Stimulated activated CD4-positive, alpha-beta T cell treated with anti-CD3 and anti-CD28 coated beads, Interleukin-4, amount 100 ng/mL, for 24 hours (primary cell): ENCODE results near the gene TEKT5.
"Not testable (repeated sequence)": the region's sequence is repeated elsewhere in the genome, so short reads cannot be mapped to it uniquely, and the experiment has no call there.

Experiments used
- DNase-seq: peaks from one replicate; pipeline ENCODE4 v3.0.0-alpha.2; 2020

TEKT5 gene

DNA sequence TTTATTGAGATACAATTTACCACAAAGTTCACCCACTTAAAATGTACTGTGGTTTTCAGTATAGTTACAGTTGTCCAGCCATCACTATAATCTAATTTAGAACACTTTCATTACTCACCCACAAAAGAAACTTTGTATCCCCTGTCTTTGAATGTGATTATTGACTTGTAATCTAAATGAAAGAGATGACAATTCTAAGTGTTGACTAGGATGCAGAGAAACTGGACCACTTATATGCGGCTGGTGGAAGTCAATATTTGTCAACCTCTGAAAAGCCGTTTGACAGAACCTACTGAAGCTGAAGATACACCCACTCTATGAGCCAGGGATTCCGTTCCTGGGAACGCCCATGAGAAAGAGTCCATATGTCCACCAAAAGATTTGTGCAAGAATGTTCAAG is 36.8 kb downstream of the TEKT5 start:
- DNase-seq = no peak

DNA sequence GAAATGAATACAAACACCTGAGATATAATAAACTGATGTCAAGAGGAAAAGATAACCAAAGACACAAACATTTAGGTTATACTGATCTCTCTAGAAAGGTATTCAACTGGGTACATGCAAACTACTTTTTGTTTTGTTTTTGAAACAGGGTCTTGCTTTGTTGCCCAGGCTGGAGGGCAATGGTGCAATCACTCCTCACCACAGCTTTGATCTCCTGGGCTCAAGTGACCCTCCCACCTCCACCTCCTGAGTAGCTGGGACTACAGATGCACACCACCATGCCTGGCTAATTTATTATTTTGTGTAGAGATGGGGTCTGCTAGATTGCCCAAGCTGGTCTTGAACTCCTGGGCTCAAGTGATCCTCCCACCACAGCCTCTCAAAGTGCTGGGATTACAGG is 38.1 kb downstream of the TEKT5 start:
- DNase-seq = no peak

DNA sequence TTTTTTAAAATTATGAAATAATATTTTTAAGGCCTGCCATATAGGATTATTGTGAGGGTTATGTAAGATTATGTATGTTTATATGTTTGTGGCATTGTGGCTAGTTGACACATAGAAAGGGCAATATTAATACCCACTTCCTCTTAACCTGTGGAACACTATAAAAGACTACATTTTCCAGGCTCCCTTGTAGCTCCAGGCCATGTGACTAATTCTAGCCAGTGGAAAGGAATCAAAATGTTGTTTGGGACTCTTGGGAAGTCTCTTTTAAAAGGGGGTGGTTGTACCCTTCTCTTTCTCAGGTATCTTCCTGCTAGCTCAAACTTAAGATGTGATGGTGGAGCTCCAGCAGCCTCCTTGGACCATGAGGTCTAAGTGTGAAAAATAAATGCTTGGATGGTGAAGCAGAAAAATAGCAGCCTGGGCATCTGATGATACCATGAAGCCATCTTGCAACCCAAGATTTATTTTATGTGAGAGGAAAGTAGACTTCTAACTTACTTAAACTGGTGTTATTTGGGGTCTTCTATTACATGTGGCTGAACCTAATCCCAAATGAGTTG is 39.2 kb downstream of the TEKT5 start:
- DNase-seq = no peak

DNA sequence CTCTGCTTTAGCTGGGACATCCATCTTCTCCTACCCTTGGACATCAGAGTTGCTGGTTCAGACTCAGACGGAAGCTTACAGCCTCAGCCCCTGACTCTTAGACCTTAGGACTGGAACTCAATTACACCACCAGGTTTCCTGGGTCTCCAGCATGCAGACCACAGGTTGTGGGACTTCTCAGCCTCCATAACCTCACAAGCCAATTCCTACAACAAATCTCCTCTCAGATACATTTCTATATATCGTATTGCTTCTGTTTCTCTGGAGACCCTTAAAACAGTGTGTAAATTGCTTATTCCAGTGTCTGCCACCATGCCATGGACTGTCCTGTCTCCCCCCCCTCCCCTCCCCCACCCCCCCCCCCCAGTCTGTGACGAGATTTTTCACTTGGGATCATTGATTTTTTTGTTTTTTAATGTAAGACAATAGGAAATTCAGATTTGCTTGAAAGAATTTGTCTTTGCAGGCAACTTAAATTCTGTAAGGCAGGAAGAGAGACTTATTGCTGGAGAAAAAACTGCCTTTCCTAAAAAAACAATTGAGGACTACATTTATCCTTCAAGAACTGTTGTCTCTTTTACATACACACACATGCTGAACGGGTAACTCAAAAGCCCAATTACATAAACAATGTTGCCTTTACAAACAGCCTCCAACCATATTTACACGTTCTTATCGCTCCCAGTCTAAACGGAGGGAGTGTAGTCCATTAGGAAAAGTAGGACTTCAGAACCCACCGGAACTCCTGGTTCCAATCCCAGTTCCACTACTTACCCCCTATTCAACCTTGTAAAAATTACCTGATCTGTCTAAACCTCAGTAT is 39.9 kb downstream of the TEKT5 start:
- DNase-seq = no peak

DNA sequence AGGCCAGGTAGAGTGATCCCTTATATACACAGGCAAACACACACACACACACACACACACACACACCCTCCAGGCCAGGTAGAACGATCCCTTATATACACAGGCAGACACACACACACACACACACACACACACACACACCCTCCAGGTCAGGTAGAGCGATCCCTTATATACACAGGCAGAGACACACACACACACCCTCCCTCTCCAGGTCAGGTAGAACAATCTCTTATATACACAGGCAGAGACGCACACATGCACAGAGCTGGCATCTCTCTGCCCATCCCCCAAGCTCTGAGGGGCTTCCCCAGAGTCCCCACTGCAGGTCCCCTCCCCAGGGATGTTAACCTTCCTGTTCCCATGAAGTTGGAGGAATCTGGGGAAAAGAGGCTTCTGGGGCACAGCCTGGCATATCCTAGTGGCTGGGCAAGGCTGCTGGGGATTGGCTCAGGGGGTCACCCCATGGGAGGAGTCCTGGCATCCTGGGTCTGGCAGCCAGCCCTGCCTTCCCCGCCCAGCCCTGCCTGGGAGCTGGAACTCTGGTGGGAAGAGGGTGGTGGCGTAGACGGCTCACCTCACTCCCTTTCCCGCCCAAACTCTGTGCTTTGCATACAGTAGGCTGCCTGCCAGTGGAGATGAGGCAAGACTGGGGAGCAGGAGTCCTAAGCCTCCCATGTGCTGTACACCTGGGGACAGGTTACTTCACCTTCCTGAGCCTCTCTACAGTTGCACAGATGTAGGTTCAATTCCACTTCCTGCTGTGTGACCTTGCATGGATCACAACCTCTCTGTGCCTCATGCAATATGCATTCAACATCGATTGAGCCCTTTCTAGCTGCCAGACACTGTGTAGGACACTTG is 41.8 kb downstream of the TEKT5 start:
- no peak for DNase-seq

DNA sequence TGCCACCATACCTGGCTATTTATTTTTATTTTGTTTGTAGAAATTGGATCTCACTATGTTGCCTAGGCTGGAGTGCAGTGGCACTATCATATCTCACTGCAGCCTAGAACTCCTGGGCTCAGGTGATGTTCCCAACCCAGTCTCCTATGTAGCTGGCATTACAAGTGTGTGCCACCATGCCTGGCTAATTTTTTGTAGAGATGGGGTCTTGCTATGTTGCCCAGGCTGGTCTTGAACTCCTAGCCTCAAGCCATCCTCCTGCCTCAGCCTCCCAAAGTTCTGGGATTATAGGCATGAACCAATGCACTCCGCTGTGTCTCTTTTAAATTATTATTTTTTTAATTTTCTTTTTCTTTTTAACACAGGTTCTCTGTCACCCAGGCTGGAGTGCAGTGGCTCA is 45.6 kb downstream of the TEKT5 start:
- not testable (repeated sequence) for DNase-seq

DNA sequence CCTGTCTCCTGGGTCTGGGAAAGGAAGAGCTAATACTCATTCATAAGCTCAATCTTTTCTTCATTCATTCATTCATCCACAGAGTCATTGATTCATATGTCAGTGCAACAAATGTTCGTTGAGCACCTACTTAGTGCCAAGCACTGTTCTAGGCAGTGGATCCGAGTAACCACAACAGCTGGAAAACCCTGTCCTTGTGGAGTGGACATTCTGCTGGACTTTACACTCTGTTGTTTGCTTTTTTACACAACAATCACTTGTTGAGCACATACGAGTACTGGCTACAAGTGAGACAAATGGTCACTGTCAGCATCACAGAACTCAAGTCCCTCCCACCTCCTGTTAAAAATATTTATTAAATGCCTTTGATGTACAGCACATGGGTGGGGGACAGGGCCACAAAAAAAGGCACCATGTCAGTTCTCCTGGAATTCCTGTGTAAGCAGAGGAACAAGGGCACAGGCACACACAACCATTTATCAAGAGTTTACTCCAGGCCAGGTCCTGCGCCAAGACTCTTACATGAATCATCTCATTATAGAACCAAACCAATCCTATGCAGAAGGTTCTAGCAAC is 46.9 kb downstream of the TEKT5 start:
- DNase-seq = no peak

DNA sequence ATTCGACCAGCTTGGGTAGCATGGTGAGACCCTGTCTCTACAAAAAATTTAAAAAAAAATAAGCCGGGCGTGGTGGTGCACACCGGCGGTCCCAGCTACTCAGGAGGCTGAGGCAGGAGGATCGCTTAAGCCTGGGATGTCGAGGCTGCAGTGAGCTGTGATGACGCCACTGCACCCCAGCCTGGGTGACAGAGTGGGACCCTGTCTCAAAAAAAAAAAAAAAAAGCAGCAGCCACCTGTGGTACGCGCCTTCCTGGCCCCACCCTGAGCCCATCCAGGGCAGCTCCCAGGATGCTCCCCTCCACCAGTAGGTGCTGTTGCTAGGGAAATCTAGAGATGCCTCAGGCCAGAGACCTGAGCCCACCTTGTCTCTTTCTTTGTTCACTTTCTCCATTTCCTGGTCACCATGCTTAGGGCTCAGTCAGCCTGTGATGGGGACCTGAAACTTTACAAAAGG is 47.4 kb downstream of the TEKT5 start:
- DNase-seq = no peak

DNA sequence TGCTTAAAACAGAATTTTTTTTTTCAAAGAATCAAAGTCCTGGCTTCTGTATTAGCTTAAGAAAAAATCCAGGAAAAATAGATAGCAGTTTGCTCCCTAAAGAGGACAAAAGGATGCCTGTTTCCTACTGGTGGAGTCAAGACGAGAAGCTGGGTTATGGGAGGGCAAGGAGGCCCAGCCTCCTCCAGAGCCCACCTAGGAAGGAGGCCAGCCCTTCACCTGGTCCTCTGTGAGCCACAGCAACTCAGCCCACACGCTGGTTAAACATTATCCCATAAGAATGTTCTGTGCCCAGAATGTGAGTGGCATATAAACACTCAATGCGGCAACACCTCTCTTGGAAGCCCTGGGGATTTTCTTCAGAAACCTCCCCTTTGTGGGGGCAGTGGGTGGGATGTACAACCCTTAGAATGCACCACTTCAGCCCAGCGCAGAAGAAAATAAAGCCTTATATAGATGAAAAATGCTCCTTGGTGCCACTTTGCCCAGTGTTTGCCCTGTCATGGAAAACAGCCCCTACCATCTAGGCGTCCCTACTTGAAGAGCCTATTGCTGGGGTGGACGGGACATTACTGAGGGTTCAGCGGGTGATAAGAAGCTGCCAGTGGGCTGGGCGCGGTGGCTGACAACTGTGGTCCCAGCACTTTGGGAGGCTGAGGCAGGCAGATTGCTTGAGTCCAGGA is 48.0 kb downstream of the TEKT5 start:
- DNase-seq = no peak

DNA sequence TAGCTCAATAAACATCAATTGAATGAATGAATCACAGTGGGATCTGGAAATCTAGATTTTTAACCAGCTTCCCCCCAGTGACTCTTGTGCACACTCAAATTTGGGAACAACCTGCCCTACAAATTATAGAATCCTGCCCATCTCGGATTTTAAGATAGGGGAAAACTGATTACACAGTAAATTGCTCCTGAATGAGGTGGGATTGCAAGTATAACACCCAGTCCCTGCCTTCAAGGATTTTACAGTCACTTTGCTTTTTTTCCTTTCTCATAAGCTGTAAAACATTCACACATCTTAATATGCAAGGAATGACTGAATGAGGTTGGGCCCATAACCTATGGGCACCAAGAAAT is 48.5 kb downstream of the TEKT5 start:
- DNase-seq = no peak

DNA sequence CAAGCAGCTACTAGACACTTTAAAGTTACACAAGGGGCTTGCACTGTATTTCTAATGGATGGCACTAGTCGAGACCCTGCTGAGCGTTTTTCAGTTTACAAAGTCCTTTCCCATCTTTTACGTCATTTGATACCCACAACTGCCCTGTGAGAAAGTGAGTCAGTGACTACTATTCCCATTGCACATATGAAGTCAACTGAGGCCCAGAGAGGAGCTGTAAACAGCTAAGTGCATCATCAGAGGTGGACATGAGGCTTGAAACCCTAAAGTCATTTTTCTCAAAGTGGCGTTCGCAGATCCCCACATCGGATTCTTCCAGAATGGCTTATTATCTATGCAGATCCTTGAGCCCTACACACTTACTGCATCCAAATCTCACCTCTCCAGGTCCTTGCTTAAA is 50.6 kb downstream of the TEKT5 start:
- DNase-seq = no peak

DNA sequence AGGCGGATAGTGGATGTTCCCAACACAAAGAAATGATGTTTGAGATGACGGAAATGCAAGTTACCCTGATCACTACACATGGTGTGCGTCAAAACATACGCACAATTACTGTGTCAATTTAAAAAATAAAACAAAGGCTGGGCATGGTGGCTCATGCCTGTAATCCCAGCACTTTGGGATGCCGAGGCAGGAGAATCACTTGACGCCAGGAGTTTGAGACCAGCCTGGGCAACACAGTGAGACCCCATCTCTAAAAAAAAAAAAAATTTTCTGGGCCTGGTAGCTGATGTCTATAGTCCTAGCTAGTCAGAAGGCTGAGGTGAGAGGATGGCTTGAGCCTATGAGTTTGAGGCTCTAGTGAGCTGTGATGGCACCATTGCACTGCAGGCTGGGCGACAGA is 51.8 kb downstream of the TEKT5 start:
- DNase-seq = no peak

DNA sequence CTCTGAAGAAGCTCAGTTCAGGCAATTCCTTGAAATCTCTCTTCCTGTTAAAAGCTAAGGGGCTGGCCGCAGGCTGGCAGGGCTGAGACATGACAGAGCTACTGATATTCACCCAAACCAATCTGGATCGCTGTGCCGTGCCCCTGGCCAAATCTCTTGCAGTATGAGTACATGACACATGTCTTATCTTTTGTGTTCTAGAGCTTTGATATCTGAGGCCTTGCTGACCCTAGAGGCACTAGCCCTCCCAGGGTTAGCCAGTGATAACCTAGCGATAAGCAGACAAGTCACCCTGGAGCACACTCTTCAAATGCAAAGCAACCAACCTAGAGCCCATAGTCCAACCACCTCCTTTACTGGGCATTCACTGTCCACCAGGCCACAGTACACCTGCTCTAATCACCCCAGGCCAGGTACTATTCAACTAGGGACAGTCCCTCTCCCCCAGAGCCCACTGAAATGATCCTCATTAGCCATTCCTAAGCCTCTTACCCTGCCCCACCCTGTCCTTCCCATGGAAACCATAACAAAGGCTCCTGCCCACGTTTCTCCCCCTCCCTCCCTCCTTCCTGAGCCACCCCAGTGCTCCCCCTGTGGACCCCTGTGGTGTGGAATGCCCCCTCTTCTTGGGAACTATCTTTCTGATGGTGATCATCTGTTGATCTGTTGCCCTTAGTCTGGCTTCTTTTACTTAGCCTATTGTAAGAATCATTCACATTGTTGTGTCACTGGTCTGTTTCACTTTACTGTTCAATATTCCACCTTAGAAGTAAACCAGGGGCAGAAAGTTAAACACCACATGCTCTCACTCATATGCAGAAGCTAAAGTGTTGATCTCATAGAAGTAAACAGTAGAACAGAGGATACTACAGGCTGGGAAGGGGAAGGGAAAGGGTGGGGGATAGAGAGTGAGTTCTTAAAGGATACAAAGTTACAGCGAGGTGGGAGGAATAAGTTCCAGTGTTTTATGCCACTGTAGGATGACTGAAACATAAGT is 52.5 kb downstream of the TEKT5 start:
- DNase-seq = no peak

DNA sequence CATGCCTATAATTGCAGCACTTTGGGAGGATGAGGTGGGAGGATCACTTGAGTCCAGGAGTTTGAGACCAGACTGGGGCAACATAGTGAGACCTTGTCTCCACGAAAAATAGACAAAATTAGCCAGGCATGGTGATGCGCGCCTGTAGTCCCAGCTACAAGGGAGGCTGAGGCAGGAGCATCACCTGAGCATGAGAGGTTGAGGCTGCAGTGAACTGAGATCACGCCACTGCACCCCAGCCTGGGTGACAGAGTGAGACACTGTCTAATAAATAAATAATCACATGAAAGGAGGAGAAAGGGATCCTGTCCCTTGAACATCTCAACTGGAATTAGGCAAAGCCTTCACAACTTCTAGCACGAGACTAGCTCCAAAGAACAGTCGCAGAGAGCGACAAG is 53.2 kb downstream of the TEKT5 start:
- no peak for DNase-seq

DNA sequence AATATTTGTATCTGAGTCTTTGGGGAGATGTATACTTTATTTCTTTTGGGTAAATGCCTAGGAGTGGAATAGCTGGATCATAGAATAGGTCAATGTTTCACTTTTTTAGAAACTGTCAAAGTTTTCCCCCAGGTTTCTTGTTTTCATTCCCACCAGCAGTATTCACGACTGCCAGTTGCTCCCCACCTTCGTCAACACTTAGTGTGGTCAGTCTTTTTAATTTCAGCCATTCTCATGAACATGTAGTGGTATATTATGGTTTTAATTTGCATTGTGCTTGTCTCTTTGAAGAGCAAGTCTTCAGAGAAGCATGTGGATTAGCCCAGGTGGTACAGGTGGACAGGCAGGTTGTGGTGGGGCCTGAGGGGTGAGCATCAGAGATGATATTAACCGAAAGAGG is 53.8 kb downstream of the TEKT5 start:
- no peak for DNase-seq

DNA sequence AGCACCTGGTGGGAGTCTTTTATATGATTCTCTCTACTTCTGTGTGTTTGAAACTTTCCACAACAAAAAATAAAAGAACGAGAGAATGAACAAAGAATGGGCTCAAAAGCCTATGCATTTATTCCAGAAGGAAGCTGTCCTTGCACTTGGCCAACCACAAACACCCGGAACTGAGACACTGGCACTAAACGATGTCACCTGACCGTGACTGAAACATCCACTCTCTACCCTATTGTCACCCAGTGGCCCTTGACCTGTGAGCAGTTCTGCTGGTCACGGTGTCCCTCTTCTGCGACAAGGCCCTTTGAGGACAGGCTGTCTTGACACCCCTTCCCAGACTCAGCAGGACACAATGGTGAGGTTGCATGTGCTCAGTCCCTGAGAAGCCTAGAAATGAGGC is 56.6 kb downstream of the TEKT5 start:
- DNase-seq = no peak

DNA sequence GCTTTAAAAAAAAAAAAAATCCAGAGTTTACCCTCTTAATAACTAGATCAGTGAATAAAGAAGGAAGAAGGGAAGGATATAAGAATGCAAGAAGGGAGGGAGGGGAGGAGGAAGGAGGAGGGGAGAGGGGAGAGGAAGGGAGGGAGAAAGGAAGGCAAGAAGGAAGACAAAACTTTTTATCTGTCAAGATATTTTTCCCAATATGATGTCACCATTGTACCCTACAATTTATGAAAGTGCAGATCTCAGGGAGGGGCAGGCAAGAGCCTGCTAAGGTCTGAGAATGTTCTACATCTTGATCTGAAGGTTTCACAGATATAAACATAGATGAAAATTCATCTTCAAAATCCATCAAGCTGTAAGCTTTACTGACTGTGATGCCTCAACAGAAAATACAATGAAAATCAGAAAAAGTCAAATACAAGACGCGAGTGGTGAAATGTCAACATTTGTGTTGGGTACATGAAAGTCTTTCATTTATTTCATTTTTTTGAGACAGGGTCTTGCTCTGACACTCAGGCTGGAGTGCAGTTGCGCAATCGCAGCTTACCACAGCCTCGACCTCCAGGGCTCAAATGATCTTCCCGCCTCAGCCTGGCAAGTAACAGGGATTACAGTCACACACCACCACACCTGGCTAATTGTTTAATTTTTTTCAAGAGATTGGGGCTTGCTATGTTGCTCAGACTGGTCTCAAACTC is 57.2 kb downstream of the TEKT5 start:
- DNase-seq = no peak

DNA sequence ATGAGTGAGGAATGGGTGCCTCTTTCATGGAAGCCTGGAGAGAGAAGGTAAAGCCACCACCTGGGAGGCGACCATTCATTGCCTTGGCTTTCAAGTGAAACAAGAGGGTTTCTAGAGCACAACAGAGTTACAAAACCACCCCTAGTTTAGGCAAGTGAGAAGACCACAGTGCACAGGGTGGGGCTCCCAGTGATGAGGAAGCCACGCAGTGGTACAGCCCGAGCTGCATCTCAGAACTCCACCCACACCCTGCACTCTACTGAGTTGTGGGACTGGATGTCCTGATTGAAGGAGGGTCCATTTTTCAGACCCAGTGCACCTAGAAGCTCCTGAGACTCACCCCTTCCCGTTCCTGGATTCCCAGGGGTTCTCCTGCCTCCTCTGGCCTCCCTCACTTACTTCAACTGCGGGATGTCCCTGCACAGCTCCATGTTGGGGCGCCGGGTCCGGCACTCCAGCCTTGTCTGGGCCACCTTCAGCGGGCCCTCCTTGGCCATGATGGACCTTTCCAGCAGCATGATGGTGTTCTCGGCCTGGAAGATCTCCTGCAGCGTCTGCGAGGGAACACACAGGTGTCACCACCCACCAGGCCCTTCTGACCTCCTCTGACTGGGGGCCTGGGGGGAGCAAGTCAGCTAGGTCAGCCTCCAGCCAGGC is 59.2 kb downstream of the TEKT5 start:
- DNase-seq = no peak

DNA sequence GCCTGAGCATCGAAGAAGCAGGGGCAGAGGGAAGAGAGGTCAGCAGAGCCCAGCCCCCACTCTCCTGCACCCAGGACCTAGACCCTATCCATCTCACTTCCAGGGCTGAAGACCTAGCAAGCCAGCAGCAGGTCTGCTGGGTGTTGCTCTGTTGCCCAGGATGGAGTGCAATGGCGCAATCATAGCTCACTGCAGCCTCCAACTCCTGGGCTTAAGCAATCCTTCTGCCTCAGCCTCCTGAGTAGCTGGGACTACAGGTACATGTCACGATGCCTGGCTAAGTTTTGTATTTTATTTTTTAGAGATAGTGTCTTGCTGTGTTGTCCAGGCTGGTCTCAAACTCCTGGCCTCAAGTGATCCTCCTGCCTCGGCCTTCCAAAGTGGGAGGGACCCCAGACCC is 61.3 kb downstream of the TEKT5 start:
- DNase-seq = not testable (repeated sequence)

DNA sequence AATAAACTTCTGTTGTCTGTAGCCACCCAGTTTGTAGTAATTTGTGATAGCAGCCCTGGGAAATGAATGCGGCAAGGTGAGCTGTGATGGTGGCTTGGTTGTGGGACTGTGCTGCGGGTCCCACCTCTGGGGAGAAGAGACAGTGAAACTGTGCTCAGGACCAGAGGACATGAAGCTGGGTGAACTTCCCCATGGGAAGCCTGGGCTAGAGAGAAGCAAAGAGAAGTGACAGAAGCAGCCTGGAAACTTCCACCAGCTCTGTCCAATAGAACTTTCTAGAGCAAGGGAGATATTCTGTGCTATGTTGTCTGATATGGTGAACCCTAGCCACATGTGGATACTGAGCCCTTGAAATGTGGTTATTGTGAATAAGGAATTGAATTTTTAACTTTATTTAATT is 62.8 kb downstream of the TEKT5 start:
- DNase-seq = no peak

DNA sequence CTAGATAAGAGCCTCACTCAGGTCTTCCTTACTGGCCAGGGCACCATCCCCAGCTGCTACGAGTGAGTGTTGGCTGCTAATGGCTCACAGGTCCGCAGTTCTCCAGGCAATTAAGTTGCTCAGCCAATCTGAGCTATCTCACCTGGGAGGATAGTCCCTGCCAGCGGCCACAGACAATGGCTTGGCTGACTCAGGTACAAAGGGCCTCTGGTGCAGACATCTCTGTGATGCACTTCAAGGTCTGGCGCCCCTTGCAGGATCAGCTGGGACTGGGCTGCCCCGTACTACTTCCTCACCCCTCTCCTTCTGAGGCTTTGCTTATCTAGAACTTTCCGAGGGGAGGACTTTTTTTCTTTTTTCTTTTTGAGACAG is 65.2 kb downstream of the TEKT5 start:
- no peak for DNase-seq
